GM12875 (cell line): ENCODE data around the gene CNTN4.

Experiments used
- H3K4me3 ChIP-seq: one replicate; pipeline ENCODE4 v1.5.1; 2011; ENCODE audit warnings: low read depth, low read length, control low read depth
- TF ChIP-seq, protein P1 (sequence below): IDR thresholded peaks from 2 replicates; pipeline ENCODE4 v1.5.1; 2011; ENCODE audit warnings: low read depth, mild to moderate bottlenecking, control low read depth, inconsistent platforms, low read length, moderate library complexity, borderline replicate concordance; ENCODE audit not compliant: insufficient read depth

Gene CNTN4

DNA sequence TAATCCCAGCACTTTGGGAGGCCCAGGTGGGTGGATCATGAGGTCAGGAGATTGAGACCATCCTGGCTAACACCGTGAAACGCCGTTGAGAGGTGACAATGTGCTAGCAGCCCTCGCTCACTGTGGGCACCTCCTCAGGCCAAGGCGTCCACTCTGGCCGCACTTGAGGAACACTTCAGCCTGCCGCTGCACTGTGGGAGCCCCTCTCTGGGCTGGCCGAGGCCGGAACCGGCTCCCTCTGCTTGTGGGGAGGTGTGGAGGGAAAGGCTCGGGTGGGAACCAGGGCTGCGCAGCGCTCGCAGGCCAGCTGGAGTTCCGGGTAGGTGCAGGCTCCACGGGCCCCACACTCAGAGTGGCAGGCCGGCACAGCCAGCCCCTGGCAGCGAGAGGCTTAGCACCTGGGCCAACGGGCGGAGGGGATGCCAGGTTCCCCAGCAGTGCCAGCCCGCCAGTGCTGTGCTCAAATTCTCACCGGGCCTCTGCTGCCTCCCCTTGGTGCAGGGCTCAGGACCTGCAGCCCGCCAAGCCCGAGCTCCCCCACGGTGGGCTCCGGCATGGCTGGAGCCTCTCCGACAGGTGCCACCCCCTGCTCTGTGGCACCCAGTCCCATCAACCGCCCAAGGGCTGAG is 253.6 kb downstream of the CNTN4 start:
- TF ChIP-seq, protein P1, sequence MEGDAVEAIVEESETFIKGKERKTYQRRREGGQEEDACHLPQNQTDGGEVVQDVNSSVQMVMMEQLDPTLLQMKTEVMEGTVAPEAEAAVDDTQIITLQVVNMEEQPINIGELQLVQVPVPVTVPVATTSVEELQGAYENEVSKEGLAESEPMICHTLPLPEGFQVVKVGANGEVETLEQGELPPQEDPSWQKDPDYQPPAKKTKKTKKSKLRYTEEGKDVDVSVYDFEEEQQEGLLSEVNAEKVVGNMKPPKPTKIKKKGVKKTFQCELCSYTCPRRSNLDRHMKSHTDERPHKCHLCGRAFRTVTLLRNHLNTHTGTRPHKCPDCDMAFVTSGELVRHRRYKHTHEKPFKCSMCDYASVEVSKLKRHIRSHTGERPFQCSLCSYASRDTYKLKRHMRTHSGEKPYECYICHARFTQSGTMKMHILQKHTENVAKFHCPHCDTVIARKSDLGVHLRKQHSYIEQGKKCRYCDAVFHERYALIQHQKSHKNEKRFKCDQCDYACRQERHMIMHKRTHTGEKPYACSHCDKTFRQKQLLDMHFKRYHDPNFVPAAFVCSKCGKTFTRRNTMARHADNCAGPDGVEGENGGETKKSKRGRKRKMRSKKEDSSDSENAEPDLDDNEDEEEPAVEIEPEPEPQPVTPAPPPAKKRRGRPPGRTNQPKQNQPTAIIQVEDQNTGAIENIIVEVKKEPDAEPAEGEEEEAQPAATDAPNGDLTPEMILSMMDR: no peak
- H3K4me3 ChIP-seq: no peak overlapping the region

GRCh38 chr3:2354702-2355101 is 256.0 kb downstream of the CNTN4 start:
- H3K4me3 ChIP-seq: no peak overlapping the region
- TF ChIP-seq, protein P1: no peak

GRCh38 chr3:2356298-2356950 is 257.8 kb downstream of the CNTN4 start:
- H3K4me3 ChIP-seq: no peak overlapping the region
- TF ChIP-seq, protein P1: no peak

GRCh38 chr3:2360815-2361214 is 262.1 kb downstream of the CNTN4 start:
- TF ChIP-seq, protein P1: no peak
- no peak overlapping the region for H3K4me3 ChIP-seq

DNA sequence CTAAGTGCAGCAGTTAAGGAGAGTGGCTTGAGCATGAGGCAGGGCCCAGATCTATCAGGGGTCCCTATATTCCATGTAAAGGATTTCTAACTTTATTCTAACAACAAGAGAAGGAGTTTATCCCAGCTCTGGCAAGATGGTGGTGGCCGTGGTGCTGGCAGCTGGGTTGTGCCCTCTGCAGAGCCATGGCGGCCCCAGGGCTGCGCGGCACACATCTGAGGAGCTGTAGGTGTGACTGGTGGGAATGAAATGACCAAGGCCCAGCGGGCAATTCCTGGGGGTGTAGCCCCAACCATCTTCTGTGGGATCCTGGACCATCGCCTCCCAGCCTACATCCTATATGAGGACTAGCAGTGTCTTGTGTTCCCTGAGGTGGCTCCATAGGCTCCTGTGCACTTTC is 263.5 kb downstream of the CNTN4 start:
- no peak overlapping the region for H3K4me3 ChIP-seq
- TF ChIP-seq, protein P1: no peak

DNA sequence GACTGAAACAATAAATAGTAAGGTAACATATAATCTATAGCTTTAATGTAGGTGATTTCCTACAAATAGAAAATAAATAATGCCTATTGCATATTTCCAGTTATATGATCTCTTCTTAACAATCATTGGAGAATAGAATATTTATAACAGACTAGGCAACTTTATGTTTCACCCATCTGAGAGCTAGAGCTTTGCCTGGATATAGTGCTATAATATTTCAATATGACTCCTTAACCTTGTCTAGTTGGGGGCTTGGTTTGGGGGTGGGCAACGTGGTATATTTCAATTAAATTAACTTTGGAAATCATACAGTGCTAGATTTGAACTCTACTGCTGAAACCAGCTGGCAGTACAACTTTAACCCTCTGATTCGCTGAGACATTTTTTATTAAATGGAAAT is 265.2 kb downstream of the CNTN4 start:
- TF ChIP-seq, protein P1: no peak
- H3K4me3 ChIP-seq: no peak overlapping the region

GRCh38 chr3:2370317-2370716 is 271.7 kb downstream of the CNTN4 start:
- TF ChIP-seq, protein P1: no peak
- no peak overlapping the region for H3K4me3 ChIP-seq
